CD4-positive, alpha-beta T cell treated with Interleukin-15 for 4 hours (primary cell): Measurements from ENCODE around the gene DCPS.
"Not testable (repeated sequence)": the region's sequence is repeated elsewhere in the genome, so short reads cannot be mapped to it uniquely, and the experiment has no call there.

Experiments
- DNase-seq: peaks from one replicate; pipeline ENCODE4 v3.0.0-alpha.2; 2020; ENCODE audit warnings: low spot score

DCPS gene

GRCh38 chr11:126290887-126291286 is 13.0 kb upstream of the DCPS start:
- no peak for DNase-seq

- DNase-seq, result no peak
These were observed 10.1 kb upstream of the DCPS start for GRCh38 chr11:126293726-126294125.

DNA sequence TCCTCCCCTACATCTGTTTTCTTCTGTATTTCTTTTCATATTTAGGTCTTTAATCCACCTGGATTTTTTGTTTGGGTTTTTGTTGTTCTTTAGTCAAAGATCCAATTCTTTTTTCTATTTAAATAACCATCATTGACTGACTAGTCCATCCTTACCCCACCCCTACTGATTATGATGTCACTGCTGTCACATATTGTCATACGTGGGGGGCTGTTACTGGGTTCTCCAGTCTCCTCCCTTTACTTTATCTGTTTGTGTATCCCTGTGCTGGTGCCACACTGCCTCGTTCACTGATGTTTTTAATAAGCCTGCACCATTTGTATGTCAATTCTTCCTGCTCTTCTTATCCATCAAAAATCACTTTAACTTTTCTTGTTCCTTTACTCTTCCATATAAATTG is 6.9 kb upstream of the DCPS start:
- DNase-seq, result no peak

DNA sequence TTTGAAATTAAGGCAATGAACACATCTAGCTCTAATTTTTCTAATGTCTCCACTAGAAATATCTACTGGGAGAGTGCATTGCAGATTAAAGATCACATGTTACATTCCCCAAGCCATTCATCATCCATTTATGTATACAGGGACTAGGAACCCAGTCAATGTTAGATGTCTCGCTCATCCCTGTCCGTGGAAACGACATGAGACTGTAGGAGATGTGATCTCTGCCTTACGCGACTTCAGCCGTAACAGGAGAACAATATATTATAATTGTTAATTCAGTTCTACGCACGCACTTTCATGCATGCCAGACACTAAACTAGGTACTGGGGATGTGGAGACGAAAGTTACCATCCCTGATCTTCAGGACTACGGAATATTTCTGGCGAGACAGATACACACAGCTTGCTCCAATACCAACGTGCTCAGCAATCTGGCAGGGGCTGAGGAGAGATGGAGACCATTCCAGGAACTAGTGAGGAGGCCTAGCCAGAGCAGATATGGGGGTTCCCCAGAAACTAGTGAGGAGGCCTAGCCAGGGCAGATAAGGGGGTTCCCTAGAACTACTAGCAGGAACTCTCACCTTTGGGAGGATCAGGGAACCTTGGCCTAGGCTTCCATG is 706 bp downstream of the DCPS start:
- no peak for DNase-seq

DNA sequence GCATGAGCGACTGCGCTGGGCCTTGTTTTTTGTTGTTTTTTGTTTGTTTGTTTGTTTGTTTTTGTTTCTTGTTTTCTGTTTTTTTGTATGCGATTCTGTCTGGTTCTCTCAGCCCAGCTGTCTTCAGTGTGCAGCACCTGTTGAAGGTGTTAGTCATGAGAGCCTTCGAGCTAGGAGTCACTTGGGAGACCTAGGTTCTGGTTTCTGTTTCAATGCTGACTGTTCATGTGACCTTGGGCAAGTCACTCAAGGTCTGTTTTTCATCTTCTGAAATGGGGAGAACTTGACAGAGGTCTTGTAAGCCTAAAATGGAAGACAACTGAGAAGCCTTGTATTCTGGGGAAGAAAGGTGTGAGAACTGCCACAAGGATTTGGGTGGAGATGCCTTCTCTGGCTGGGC is 1.8 kb downstream of the DCPS start:
- DNase-seq, result no peak

DNA sequence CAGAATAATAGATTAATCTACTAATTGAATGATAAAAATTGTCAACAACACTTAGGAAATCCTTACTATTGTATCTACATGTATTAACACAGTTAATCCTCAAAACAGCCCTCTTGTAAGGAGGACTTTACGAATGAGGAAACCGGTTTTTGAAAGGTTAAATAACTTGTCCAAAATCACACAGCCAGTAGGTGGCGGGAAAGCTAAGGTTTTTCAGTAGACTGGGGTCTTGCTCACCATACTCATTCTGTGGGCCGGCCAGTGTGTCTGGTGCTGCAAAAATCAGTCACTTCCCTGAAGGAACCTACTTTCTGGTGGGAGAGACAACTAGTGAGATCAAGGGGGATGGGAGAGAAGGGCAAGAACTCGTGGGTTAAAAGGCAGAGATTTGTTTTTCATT is 3.8 kb downstream of the DCPS start:
- DNase-seq, result no peak

- DNase-seq, result no peak
These were observed 4.4 kb downstream of the DCPS start for GRCh38 chr11:126308271-126308671.

- DNase-seq, result not testable (repeated sequence)
These were observed 4.9 kb downstream of the DCPS start for GRCh38 chr11:126308771-126309170.

- DNase-seq, result peak; percentile 64
These were observed 6.5 kb downstream of the DCPS start for GRCh38 chr11:126310200-126310991.

DNA sequence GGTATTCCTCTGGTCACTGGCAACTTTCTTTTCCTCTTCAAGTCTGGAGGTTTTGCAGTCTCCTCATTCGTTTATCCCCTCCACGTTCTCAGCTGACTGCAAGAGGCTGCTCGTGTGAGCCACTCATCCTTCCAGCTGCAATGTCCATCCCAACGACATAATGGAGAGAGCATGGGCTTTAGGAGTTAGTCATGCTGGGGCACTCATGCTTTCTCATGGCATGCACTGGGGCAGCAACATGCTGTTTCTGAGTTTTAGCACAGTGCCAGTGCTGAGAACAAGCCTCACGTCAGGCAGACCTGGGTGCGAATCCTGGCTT is 7.1 kb downstream of the DCPS start:
- no peak for DNase-seq

- no peak for DNase-seq
These were observed 7.8 kb downstream of the DCPS start for GRCh38 chr11:126311401-126312291.

DNA sequence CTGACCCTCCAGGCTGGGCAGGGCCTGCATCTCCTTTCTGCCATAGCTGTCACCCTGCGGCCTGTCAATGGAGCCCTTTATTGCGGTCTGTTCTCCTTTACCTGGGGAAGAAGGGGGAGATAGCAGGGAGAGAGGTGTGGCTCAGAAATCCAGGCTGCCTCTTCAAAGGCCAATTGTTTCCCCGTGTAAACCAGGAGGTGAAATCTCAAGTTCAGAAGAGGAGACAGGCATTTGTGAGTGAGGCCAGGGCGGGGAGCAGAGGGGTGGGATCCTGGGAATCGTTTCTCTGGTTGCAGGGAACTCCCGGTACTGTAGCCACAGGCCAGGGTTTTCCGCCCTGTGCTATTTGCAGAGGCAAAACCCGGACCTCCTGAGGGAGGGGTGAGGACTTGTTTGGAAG is 9.1 kb downstream of the DCPS start:
- no peak for DNase-seq

DNA sequence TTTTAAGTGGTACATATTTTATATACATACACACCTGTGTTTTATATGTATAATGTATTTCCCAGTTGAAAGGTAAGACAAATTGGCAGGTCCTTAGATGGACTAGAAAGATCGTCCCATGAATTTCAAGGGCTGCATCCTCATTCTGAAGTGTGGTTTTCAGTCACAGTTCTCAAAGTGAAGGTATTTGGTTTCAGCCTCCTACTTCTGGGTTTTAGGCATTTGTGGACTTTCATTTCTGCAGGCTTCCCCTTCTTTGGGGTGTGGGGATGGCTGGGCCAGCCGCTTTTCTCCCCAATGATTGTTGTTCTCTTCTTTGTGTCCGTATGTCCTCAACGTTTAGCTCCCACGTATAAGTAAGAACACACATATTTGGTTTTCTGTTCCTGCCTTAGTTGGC is 10.0 kb downstream of the DCPS start:
- no peak for DNase-seq

DNA sequence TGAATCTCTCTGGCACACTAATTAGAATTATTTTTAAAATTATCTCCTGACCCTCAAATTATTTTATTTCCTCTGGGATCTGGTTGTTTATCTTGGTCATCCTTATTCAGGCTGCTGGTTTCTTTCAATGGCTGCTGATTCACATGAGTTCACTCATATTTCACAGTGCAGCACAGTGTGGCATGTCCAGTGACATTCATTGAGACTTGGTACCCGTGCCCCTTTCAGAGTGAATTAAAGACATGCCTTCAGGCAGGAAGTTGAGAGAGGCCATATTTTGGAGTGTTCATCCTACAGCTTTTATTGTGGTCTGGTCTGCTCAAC is 13.5 kb downstream of the DCPS start:
- DNase-seq, result no peak

DNA sequence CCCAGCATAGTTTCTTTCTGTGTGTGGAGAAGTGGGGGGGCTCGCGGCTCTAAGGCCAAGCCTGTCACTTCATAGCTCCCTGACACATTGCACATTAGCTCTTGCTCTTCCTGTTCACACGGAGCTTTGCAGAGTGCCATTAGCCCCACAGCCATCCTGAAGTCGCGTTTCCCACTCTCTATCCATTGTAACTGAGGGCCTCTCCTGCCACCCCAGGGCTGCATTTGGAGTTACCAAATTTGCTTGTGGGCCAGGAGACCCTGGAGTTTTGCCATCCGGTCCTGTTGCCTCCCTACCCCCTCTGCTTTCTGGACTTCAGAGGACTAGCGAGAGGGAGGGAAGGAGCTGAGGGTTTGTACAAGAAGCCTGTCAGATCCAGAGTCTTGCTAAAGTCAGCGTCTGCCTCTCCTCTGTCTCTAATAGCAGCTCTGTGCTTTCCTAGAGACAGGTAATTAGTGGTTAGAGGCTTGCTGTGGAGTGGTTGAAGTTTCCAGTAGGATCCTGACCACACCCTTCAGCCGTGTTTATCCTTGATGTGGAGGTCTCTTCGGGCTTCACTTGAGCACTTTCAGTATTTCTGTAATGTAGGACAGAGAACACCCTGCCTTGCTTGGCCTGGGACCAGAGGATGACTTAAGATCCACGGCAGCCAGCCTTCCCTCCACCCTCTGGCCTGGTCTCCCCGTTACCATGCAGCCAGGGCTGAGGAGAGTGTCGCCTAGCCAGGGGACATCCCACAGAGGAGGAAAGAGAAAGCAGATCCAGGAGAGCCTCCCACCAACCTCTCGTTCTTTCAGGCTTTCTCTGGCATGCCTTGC is 14.1 kb downstream of the DCPS start:
- DNase-seq, result no peak

DNA sequence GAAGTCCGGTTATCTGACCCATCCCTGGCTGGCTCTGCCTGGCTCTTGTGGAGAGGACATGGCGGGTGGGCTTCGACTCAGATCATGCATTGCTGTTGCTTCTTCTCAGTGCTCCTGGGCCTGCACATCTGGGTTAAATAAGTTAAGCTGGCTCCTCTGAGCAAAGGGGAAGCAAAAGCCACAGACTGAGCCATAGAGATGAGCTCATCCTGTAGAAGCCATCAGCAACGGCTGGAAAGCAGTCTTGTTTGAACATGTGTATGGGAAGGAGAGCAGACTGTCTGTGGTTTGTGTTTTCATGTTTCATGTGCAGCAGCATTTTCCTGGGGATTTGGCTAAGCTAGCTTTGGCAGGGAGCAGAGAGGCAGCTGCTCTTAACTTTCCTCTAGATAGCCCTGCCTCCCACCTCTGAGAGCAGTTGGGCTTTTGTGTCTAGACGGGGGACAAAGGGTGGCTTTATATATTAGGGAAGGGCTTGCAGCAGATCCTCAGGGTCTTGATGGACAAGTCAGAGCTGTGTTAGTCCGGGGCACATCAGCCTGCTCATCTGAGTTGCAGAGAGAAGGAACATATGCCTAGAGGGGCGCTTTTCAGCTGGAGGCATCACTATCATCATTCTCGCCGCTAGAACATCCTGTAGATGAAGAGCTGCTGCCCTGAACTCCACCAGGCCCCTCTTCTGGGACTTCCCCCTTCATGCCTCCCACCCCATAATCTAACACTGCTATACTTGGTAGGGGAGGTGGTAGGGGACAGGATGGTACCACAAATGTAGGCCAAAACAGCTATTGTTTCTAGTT is 14.9 kb downstream of the DCPS start:
- peak; percentile 27 for DNase-seq

DNA sequence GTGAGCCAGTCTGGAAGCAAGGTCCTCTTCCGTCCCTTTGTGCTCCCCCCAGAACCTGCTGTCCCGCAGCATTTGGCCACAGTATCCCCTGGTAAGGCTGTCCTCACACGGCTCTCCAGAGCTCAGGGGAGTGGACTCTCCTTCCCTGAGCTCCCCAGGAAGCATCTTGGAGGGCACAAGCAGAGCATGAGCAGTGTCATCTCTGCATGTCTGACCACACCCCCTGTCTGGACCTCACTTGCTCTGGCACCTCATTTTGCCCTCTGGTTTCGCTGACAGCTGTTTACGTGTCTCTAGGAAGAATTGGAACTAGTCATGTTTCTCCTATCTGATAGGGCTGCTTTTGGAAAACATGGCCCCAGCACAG is 15.5 kb downstream of the DCPS start:
- DNase-seq, result no peak

DNA sequence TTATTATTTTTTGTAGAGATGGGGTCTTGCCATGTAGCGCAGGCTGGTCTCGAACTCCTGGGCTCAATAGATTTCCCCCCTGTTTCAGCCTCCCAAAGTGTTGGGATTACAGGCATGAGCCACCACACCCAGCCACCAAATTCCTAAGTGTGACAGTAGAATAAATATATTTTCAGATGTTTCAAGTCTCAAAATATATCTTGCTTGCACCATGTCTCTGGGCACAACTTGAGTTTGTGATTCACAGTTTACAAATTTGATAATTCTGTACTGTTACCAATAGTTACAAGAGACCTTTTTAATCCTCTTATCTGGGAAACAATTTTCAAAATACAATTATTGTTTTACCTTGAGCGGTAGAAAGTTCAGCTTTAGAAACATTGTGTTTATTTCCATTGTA is 19.1 kb downstream of the DCPS start:
- DNase-seq, result no peak

DNA sequence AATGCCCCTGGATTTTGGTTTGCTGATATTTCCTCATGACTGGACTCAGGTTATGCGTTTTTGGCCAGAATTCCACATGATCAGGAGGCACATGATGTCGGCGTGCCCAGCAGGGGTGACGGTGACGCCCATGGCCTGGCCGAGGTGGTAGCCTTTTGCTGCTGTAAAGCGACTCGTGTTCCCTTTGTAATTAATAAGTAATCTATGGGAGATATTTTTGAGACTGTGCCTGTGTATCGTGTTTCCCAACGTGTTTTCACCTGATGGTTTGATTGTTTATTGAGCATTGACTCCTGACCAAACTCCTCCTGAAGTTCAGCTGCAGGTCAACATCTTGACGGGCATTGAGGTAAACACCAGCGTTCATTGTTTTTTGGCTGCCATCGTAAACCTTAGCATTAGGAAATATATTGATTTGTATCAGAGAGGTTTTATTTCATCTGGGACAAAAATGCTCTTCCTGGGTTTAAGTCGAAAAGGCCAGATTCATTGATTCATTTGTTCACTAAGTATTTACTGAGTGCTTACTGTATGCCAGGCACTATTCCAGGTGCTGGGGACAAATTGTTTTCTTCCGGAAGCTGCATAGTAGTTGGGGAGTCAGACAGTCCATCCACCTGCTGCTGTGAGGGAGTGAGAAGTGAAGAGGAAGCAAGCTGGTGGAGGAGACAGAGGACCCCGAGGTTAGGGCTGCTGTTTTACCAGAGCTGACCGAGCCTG is 23.6 kb downstream of the DCPS start:
- DNase-seq, result no peak

DNA sequence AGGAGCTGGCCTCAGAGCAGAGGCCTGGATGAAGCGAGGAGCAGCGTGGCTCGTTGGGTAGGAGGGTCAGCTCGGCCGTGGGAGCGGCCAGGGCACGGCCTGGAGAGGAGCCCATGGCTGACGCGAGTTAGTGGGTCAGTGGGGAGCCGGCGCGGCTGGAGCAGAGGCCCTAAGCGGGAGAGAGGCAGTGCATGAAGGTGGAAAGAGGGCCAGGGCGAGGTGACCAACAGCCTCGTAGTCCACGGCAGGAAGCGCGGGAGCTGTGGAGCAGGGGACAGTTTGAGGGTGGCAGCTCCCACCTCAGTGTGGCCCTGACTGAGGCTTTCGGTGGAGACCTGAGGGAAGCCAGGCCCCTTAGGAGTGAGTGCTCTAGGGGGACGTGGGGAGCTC is 24.1 kb downstream of the DCPS start:
- DNase-seq, result no peak

DNA sequence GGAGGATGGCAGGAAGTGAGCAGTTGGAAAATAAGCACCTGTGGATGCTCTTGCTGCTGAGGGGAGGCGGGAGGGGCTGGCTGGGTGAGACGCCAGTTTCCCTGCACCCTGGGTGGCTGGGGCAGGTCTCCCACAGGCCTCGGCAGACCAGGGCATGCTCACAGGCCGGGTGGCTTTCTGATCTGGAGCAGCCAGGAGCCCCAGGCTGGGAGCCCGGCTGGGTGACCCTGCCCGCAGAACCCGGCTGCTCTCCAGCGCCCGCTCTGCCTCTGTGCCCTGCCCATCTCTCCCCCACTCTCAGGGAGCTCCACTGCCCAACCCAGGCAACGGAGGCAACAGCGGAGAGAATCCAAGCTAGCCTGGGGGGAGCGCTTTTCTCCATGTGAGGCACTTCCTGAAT is 24.6 kb downstream of the DCPS start:
- DNase-seq, result no peak
